GM10266 (cell line): ENCODE data around the gene ENOX1.

Experiments
- DNase-seq: peaks from one replicate; pipeline ENCODE4 v3.0.0; 2012; ENCODE audit errors: extremely low spot score
- TF ChIP-seq, protein P1 (sequence below): IDR thresholded peaks from 2 replicates; pipeline ENCODE4 v1.5.1; 2012; ENCODE audit warnings: mild to moderate bottlenecking, low read depth; ENCODE audit not compliant: control insufficient read depth, insufficient read depth; ENCODE audit errors: missing control alignments

Gene ENOX1

DNA sequence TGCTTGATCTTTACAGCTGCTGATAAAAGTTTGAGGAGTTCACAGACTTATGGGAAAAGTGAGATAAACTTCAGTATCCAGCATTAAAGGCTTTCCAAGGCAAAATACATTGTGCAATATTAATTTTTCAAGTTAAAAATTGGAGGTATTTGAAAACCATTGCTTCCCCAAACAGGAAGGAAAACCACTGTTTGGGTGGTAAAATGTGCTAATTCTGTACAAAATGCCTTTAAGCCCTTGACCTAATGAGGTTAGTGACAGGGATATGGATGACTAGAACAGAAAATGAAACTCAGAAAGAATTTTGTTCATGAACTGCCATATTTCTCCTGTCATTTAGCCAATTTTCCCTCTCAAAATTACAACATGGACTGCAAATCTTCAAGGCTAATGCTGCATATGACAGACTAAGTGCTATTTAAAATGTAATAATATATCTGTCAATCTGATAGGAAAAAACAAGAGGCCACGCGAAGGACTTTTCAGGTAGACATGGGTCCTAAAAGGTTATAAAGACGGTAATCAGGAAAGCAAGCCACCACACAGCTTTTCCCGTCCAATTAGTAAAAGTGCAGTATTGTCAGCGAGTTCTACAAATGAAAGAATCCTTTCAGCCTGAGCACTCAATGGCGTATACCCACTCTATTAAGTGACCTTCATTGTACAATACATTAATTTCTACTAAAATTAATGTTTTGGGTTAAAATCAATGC, 212.8 kb downstream of the ENOX1 start:
- TF ChIP-seq, protein P1, sequence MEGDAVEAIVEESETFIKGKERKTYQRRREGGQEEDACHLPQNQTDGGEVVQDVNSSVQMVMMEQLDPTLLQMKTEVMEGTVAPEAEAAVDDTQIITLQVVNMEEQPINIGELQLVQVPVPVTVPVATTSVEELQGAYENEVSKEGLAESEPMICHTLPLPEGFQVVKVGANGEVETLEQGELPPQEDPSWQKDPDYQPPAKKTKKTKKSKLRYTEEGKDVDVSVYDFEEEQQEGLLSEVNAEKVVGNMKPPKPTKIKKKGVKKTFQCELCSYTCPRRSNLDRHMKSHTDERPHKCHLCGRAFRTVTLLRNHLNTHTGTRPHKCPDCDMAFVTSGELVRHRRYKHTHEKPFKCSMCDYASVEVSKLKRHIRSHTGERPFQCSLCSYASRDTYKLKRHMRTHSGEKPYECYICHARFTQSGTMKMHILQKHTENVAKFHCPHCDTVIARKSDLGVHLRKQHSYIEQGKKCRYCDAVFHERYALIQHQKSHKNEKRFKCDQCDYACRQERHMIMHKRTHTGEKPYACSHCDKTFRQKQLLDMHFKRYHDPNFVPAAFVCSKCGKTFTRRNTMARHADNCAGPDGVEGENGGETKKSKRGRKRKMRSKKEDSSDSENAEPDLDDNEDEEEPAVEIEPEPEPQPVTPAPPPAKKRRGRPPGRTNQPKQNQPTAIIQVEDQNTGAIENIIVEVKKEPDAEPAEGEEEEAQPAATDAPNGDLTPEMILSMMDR: no peak
- no peak for DNase-seq

DNA sequence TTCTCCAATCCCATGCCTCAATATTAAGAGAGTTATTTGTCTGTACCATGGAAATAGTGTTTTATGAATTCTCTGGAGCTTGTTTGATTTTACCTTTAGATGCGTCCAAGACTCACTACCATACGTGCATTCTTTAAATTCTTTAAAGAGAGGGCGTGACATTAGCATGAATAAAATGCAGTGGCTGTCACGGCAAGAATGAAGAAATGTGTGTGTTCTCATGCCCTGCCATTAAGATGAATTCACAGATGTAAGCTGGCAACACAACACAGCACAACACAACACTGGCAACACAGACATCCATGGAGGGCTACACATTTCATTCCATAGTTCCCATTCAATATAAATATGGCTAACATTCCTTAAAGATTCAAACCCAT, 213.4 kb downstream of the ENOX1 start:
- TF ChIP-seq, protein P1: no peak
- no peak for DNase-seq

DNA sequence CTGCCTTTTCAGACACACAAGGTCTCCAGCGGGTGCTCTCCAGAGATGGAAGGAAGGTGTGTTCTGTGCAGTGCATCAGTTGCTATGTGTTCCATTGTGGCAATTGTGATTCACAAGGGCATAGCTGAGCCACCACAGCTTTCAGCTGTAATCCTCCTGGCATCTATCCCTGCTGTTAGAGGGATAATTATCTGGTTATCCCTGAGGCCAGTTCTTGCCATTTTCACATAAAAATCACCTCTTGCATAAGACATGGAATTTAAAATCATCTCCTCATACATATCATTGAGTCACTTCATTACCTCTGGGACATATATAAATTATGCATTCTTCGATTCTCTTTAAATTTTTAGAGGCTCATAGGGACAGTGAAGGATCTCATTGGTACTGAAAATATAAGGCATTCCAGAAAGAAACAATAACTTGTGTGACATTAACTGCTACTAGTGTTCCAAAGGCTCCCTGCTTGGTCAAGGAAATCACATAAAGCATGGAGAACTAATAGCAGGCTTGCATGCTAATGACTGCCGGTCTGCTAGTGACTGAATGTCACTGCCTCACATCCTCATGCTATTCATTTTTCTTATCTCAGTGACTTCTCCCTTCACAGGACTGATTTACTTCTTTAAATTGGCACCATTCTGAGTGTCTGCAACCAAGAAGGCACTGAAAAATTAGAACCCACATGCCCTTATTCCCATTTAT, 214.0 kb downstream of the ENOX1 start:
- TF ChIP-seq, protein P1: no peak
- no peak for DNase-seq

DNA sequence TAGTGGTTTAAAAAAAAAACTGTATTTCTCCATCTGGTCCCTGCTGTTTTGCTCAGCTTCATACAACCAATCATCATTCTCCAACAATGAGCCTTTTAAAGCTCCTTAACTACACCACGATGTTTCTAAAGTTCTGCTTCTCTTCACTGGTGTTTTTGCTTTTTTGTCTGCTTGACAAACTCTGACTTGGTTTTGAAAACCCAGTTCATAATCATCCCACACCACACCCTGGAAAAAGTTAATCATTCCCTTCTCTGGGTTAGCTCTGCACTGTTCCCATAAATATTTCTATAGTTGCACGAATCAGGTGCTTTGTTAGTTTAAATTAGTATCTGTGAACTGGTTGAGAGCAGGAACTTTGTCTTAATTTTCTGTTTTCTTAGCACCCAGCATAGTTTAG, 217.1 kb downstream of the ENOX1 start:
- TF ChIP-seq, protein P1: no peak
- DNase-seq: no peak

DNA sequence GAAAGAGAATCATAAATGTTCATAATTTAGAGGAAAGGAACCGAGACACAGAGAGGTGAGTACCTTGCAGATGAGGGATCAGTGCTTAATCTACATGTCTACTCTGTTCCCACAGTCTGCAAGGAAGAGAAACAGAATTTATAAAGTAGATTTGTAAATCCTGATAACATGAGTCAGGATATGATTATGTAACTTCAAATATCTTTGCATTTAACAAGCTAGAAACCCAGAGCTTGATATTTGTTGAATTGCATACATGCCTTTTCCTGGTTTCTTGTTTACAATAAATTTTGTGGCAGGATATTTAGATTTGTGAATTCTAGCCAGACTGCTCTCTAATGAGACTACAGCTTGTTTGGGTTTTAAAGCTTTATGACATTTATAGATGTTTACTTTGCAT, 219.2 kb downstream of the ENOX1 start:
- TF ChIP-seq, protein P1: no peak
- no peak for DNase-seq

DNA sequence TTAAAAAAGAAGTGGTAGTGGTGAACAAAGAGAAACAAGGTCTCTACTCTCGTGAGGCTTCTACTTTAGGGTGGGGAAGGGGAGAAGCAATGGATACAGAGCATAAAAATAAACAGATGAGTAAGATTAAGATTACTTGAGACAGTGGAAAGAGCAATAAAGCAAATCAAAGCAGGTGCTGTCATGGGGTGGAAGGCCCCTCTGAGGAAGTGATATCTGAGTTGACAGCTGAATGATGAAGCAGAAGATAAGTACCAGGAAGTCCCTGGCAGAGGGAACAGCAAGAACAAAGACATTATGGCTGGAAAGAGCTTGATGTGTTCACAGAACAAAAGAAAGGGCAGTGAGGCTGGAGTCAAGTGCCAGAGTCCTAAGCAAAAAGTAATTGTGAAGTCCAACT, 221.8 kb downstream of the ENOX1 start:
- no peak for DNase-seq
- TF ChIP-seq, protein P1: no peak

DNA sequence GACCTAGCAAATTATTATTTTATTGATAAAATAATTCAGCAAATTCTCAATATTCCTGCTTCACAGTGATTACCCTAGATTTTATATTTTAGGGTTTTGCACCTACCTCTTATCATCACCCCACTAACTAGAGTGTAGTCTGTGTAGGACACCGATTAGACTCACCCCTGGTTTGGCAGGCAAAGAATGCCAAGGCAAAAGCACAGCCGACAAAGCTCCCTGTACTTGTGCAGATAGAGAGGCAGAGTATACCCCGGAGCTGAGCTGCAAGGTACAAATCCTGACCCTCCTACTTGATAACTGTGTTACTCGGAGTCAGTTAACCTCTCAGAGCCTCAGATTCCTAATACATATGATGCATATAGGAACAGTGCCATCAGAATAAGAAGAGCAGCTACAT, 225.7 kb downstream of the ENOX1 start:
- TF ChIP-seq, protein P1: no peak
- no peak for DNase-seq
